ENCODE measurements around the gene PHTF2.

Gene PHTF2

DNA sequence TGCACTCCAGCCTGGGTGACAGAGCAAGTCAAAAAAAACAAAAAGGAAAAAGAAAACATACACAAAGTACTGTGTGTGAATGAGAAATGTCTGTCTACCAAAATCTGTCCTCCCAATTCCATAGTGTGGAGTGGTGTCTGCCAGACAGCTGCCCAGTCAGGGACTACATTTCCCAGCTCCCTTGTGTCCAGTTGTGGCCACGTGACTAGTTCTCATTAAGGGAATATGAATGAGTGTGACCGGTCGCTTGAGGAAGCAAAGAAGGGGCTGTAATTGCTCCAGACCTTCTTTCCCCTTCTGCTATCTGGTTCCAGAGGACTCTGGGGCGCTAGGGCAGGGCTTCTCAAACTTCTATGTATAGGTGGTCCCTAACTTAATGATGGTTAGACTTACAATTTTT is 204.1 kb downstream of the PHTF2 start (continued):
- TF ChIP-seq, protein P1, sequence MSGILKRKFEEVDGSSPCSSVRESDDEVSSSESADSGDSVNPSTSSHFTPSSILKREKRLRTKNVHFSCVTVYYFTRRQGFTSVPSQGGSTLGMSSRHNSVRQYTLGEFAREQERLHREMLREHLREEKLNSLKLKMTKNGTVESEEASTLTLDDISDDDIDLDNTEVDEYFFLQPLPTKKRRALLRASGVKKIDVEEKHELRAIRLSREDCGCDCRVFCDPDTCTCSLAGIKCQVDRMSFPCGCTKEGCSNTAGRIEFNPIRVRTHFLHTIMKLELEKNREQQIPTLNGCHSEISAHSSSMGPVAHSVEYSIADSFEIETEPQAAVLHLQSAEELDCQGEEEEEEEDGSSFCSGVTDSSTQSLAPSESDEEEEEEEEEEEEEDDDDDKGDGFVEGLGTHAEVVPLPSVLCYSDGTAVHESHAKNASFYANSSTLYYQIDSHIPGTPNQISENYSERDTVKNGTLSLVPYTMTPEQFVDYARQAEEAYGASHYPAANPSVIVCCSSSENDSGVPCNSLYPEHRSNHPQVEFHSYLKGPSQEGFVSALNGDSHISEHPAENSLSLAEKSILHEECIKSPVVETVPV (CRISPR knock-in tag; IDR thresholded peaks at IDR 0.05) = no peak
- TF ChIP-seq ZNF8 (CRISPR knock-in tag; IDR thresholded peaks at IDR 0.05) (no peak), RARB (CRISPR knock-in tag; IDR thresholded peaks at IDR 0.05) (no peak), ESRRG (CRISPR knock-in tag; IDR thresholded peaks at IDR 0.05) (no peak), TCF4 (CRISPR knock-in tag; IDR thresholded peaks at IDR 0.05; ENCODE audit: borderline replicate concordance) (no peak), ZFP30 (CRISPR knock-in tag; IDR thresholded peaks at IDR 0.05) (no peak)
- TF ChIP-seq, protein P2, sequence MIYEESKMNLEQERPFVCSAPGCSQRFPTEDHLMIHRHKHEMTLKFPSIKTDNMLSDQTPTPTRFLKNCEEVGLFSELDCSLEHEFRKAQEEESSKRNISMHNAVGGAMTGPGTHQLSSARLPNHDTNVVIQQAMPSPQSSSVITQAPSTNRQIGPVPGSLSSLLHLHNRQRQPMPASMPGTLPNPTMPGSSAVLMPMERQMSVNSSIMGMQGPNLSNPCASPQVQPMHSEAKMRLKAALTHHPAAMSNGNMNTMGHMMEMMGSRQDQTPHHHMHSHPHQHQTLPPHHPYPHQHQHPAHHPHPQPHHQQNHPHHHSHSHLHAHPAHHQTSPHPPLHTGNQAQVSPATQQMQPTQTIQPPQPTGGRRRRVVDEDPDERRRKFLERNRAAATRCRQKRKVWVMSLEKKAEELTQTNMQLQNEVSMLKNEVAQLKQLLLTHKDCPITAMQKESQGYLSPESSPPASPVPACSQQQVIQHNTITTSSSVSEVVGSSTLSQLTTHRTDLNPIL (CRISPR knock-in tag; IDR thresholded peaks at IDR 0.05; ENCODE audit: low read depth) = no peak
- TF ChIP-seq, protein P3, sequence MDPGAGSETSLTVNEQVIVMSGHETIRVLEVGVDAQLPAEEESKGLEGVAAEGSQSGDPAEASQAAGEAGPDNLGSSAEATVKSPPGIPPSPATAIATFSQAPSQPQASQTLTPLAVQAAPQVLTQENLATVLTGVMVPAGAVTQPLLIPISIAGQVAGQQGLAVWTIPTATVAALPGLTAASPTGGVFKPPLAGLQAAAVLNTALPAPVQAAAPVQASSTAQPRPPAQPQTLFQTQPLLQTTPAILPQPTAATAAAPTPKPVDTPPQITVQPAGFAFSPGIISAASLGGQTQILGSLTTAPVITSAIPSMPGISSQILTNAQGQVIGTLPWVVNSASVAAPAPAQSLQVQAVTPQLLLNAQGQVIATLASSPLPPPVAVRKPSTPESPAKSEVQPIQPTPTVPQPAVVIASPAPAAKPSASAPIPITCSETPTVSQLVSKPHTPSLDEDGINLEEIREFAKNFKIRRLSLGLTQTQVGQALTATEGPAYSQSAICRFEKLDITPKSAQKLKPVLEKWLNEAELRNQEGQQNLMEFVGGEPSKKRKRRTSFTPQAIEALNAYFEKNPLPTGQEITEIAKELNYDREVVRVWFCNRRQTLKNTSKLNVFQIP (CRISPR knock-in tag; IDR thresholded peaks at IDR 0.05; ENCODE audit: borderline replicate concordance, low read depth) = no peak

DNA sequence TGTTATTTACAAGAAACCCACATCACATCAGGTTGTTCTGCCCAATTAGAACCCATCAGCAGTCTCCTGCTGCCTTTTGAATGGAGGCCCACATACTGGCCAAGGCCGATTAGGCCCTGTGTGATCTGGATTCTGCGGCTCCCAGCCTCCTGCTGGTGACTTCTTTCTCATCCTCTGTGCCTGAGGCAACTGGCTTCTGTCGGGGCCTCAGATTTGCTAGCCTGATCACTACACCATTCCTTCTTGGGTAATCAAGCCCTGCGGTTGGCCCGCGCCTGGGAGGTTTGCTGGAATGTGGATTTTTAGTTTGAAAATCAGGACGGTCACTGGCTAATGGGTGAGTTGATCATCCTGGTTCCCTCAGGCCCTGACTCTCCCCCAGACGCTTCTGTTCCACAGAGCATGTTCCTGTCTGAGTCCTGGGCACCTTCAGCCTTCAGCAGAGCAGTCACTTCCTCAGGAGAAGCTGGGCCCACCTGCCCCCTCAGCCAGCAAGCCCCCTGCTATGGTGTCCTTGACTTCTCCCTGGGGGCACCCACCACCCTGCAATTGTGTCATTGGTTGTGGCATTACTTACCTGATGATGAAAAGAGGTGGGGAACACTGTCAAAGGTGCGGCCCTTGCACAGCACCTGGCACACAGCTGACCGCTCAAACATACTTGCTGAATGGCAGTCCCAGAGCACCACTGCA is 207.6 kb downstream of the PHTF2 start:
- peak; percentile 34; the same call in 1 of the 3 replicates for ATAC-seq
- TF ChIP-seq, protein P2 (CRISPR knock-in tag; IDR thresholded peaks at IDR 0.05; ENCODE audit: low read depth) = no peak
- TF ChIP-seq SNAI2 (CRISPR knock-in tag; IDR thresholded peaks at IDR 0.05) = no peak
- no peak for TF ChIP-seq ARNTL (CRISPR knock-in tag; IDR thresholded peaks at IDR 0.05; ENCODE audit: borderline replicate concordance, low read depth)
- TF ChIP-seq ZNF8 (CRISPR knock-in tag; IDR thresholded peaks at IDR 0.05) = no peak
- TF ChIP-seq, protein P4, sequence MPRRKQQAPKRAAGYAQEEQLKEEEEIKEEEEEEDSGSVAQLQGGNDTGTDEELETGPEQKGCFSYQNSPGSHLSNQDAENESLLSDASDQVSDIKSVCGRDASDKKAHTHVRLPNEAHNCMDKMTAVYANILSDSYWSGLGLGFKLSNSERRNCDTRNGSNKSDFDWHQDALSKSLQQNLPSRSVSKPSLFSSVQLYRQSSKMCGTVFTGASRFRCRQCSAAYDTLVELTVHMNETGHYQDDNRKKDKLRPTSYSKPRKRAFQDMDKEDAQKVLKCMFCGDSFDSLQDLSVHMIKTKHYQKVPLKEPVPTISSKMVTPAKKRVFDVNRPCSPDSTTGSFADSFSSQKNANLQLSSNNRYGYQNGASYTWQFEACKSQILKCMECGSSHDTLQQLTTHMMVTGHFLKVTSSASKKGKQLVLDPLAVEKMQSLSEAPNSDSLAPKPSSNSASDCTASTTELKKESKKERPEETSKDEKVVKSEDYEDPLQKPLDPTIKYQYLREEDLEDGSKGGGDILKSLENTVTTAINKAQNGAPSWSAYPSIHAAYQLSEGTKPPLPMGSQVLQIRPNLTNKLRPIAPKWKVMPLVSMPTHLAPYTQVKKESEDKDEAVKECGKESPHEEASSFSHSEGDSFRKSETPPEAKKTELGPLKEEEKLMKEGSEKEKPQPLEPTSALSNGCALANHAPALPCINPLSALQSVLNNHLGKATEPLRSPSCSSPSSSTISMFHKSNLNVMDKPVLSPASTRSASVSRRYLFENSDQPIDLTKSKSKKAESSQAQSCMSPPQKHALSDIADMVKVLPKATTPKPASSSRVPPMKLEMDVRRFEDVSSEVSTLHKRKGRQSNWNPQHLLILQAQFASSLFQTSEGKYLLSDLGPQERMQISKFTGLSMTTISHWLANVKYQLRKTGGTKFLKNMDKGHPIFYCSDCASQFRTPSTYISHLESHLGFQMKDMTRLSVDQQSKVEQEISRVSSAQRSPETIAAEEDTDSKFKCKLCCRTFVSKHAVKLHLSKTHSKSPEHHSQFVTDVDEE (CRISPR knock-in tag; IDR thresholded peaks at IDR 0.05) = no peak

Measured in SK-N-SH treated with all-trans-retinoic acid at 6 μM for 48 hours (cell line).